DND-41 (cell line): Measurements from ENCODE around the gene CDK5.

Experiments used
- ATAC-seq: fragments of 200-7000 bp; cut with Tn5 transposase; 3 replicates; pipeline ENCODE4 v1.9.1; 2021; ENCODE audit warnings: low read depth; ENCODE audit not compliant: insufficient read depth
- DNase-seq: peaks from one replicate; pipeline ENCODE4 v3.0.0-alpha.2; 2020
- H2AFZ ChIP-seq: 2 replicates; pipeline ENCODE4 v1.6.0; 2012; ENCODE audit warnings: low read depth, low read length
- H3K27ac ChIP-seq: 2 replicates; pipeline ENCODE4 v1.5.1; 2012; ENCODE audit warnings: low read length, inconsistent platforms
- H3K27me3 ChIP-seq: fragments of 200-600 bp; sonication (generic); 2 replicates; pipeline ENCODE4 v1.6.0; 2012; ENCODE audit warnings: low read length, mild to moderate bottlenecking, inconsistent platforms; ENCODE audit not compliant: insufficient read depth, poor library complexity
- H3K36me3 ChIP-seq: 2 replicates; pipeline ENCODE4 v1.5.1; 2012; ENCODE audit warnings: low read length, inconsistent platforms; ENCODE audit not compliant: insufficient read depth
- H3K4me1 ChIP-seq: 2 replicates; pipeline ENCODE4 v1.5.1; 2012; ENCODE audit warnings: mild to moderate bottlenecking, low read length; ENCODE audit not compliant: insufficient read depth
- H3K4me2 ChIP-seq: 2 replicates; pipeline ENCODE4 v1.6.0; 2012; ENCODE audit warnings: mild to moderate bottlenecking, moderate library complexity, low read length, inconsistent platforms; ENCODE audit not compliant: insufficient read depth
- H3K4me3 ChIP-seq, 2 experiments: fragments of 200-600 bp in 1 of 2; shearing (Covaris generic) in 1 of 2; 2 replicates each; pipeline ENCODE4 v1.5.1; 2012 to 2016; ENCODE audit warnings: inconsistent platforms in 2 of 2, low read length in 2 of 2, mild to moderate bottlenecking in 2 of 2, low read depth in 1 of 2, moderate library complexity in 1 of 2
- H3K79me2 ChIP-seq: 2 replicates; pipeline ENCODE4 v1.6.0; 2012; ENCODE audit warnings: low read length, inconsistent platforms; ENCODE audit not compliant: insufficient read depth
- H3K9ac ChIP-seq: 2 replicates; pipeline ENCODE4 v1.6.0; 2012; ENCODE audit warnings: low read depth, mild to moderate bottlenecking, inconsistent platforms, low read length, moderate library complexity
- H3K9me3 ChIP-seq: 2 replicates; pipeline ENCODE4 v1.5.1; 2012; ENCODE audit warnings: low read length, moderate library complexity, mild to moderate bottlenecking, inconsistent platforms; ENCODE audit not compliant: insufficient read depth, severe bottlenecking
- H4K20me1 ChIP-seq: 2 replicates; pipeline ENCODE4 v1.6.0; 2012; ENCODE audit warnings: low read length; ENCODE audit not compliant: insufficient read depth
- CTCF ChIP-seq: IDR thresholded peaks from 2 replicates; pipeline ENCODE4 v1.5.1; 2012; ENCODE audit warnings: borderline replicate concordance, low read length, moderate library complexity, mild to moderate bottlenecking; ENCODE audit not compliant: poor library complexity, severe bottlenecking; ENCODE audit errors: extremely low read depth
- EZH2 ChIP-seq: IDR thresholded peaks from 3 replicates; pipeline ENCODE4 v1.6.1; 2012; ENCODE audit warnings: borderline replicate concordance, low read depth, mild to moderate bottlenecking, moderate library complexity, low read length, inconsistent platforms; ENCODE audit not compliant: severe bottlenecking

CDK5 gene

GRCh38 chr7:151069841-151070573, 12.3 kb upstream of the CDK5 start:
- Histone ChIP-seq H3K27me3 (no peaks in the 10 kb centered on the region), H3K4me3 (no peak overlapping the region), H3K27ac (no peak overlapping the region), H3K9ac (no peak overlapping the region), H4K20me1 (0 out of 2 replicates have a peak, but pooled peaks cover 5% of the 10 kb centered on the region), H3K9me3 (no peaks in the 10 kb centered on the region), H3K79me2 (no peaks in the 10 kb centered on the region), H3K4me2 (no peak overlapping the region), H3K4me1 (no peaks in the 10 kb centered on the region), H3K36me3 (peaks cover 88% of the 10 kb centered on the region), H2AFZ (no peak overlapping the region)
- DNase-seq (no peak), ATAC-seq (no peak)
- TF ChIP-seq CTCF (no peak), EZH2 (no peak)

GRCh38 chr7:151068069-151068773, 10.5 kb upstream of the CDK5 start:
- ATAC-seq = no peak
- Histone ChIP-seq H3K27ac (no peak overlapping the region), H3K27me3 (no peaks in the 10 kb centered on the region), H3K36me3 (peaks cover 88% of the 10 kb centered on the region), H2AFZ (no peak overlapping the region), H3K4me1 (no peaks in the 10 kb centered on the region), H3K9me3 (no peaks in the 10 kb centered on the region), H3K4me3 (no peak overlapping the region), H3K79me2 (peaks cover 3% of the 10 kb centered on the region; the same call in 1 of the 2 replicates), H3K9ac (no peak overlapping the region), H4K20me1 (peaks cover 10% of the 10 kb centered on the region; the same call in 1 of the 2 replicates), H3K4me2 (no peak overlapping the region)
- DNase-seq = no peak
- TF ChIP-seq EZH2 (no peak), CTCF (no peak)

- TF ChIP-seq CTCF (no peak), EZH2 (no peak)
These were observed 8.7 kb upstream of the CDK5 start for GRCh38 chr7:151066273-151066974.

More at GRCh38 chr7:151066273-151066974, 8.7 kb upstream of the CDK5 start:
- Histone ChIP-seq H4K20me1 (peaks cover 24% of the 10 kb centered on the region), H2AFZ (no peak overlapping the region), H3K79me2 (peaks cover 14% of the 10 kb centered on the region), H3K9me3 (no peaks in the 10 kb centered on the region), H3K27ac (no peak overlapping the region), H3K4me2 (no peak overlapping the region), H3K36me3 (peaks cover 93% of the 10 kb centered on the region), H3K9ac (no peak overlapping the region), H3K4me1 (peaks cover 13% of the 10 kb centered on the region), H3K27me3 (no peaks in the 10 kb centered on the region), H3K4me3 (no peak overlapping the region)
- no peak for DNase-seq
- ATAC-seq = no peak
